Right atrium auricular region (tissue), 2 donors: ENCODE data around the gene TSPO. TPM values are rescaled to one million over a fixed set of nuclear protein-coding genes. Genes with fewer than 3 reads are reported as not detected.

ENCODE experiments used
- DNase-seq: peaks from one replicate; pipeline ENCODE4 v3.0.0-alpha.2; 2019; ENCODE audit warnings: low spot score
- H3K27ac ChIP-seq, 2 donors: fragments of 200-600 bp; sonication (generic); 1 replicate in 1 of 2; 2 replicates in 1 of 2; pipeline ENCODE4 v1.5.1; 2016 to 2019
- H3K27me3 ChIP-seq, 2 donors: fragments of 200-600 bp; sonication (generic); one replicate each; pipeline versions ENCODE4 v1.5.1 to v1.6.0; 2017 to 2019
- H3K36me3 ChIP-seq: fragments of 200-600 bp; sonication (generic); one replicate; pipeline ENCODE4 v1.5.1; 2016
- H3K4me1 ChIP-seq, 2 donors: fragments of 200-600 bp; sonication (generic); one replicate each; pipeline versions ENCODE4 v1.5.1 to v1.6.0; 2017 to 2019
- H3K4me3 ChIP-seq, 2 donors: fragments of 200-600 bp; sonication (generic); 1 replicate in 1 of 2; 2 replicates in 1 of 2; pipeline ENCODE4 v1.5.1; 2017 to 2019; ENCODE audit warnings: mild to moderate bottlenecking in 1 of 2, moderate library complexity in 1 of 2
- H3K9me3 ChIP-seq, 2 donors: fragments of 200-600 bp; sonication (generic); one replicate each; pipeline ENCODE4 v1.5.1; 2019
- CTCF ChIP-seq, 2 donors: fragments of 200-600 bp; sonication (generic); IDR thresholded peaks; one replicate each; pipeline ENCODE4 v1.5.1; 2019; ENCODE audit warnings: antibody characterized with exemption in 2 of 2
- total RNA-seq, 2 donors: library from RNA; depleted of rRNA; stranded (reverse); fragments of >200 nt; gene quantifications; one replicate each; pipeline ENCODE4 v1.1.0, GENCODE V29; 2016

TSPO gene
- total RNA-seq, 2 donors from 2014 or later, result 182 to 241 TPM

GRCh38 chr22:43185860-43186261 lies 34.5 kb downstream of the TSPO start:
- no peak for DNase-seq

GRCh38 chr22:43186272-43187170 lies 35.2 kb downstream of the TSPO start, which contains the start of gene TTLL12:
TSS of gene TTLL12 (minus strand) at chr22:43187134. CDS start at chr22:43187069, 65 bp downstream.
- Histone ChIP-seq H3K4me1 (peaks cover 0 to 19% of the 10 kb centered on the region in 2 donors), H3K9me3 (no peaks in the 10 kb centered on the region), H3K4me3 (peak within 1 kb of the TSS; percentile 61 to 77), H3K27ac (peak within 1 kb of the TSS; percentile 87 to 90), H3K36me3 (no peaks in the 10 kb centered on the region), H3K27me3 (no peaks in the 10 kb centered on the region)
- no peak for DNase-seq
- peak in 1 of 2 donors; percentile 34 for TF ChIP-seq CTCF (IDR thresholded peaks at IDR 0.05)

More at GRCh38 chr22:43185860-43186261, 34.5 kb downstream of the TSPO start:
- no peak overlapping the region for H3K27ac ChIP-seq
- H3K4me3 ChIP-seq, result peak overlapping the region; percentile 61 to 77
- no peak for TF ChIP-seq CTCF (IDR thresholded peaks at IDR 0.05)
- no peaks in the 10 kb centered on the region for H3K9me3 ChIP-seq
- H3K36me3 ChIP-seq, result no peaks in the 10 kb centered on the region
- no peaks in the 10 kb centered on the region for H3K27me3 ChIP-seq
- peaks cover 0 to 19% of the 10 kb centered on the region in 2 donors for H3K4me1 ChIP-seq

- Histone ChIP-seq H3K27me3 (no peaks in the 10 kb centered on the region), H3K4me1 (peaks cover 0 to 19% of the 10 kb centered on the region in 2 donors), H3K4me3 (peak overlapping the region; percentile 42 to 77), H3K27ac (peak overlapping the region; percentile 87 to 90), H3K9me3 (no peaks in the 10 kb centered on the region), H3K36me3 (no peaks in the 10 kb centered on the region)
- TF ChIP-seq CTCF (IDR thresholded peaks at IDR 0.05), result peak; percentile 72 to 87
- peak; percentile 95 for DNase-seq
Observed at GRCh38 chr22:43187171-43188099, 36.1 kb downstream of the TSPO start.

- no peak for TF ChIP-seq CTCF (IDR thresholded peaks at IDR 0.05)
- Histone ChIP-seq H3K9me3 (no peaks in the 10 kb centered on the region), H3K27me3 (no peaks in the 10 kb centered on the region), H3K4me3 (no peak overlapping the region), H3K36me3 (no peaks in the 10 kb centered on the region), H3K4me1 (peaks cover 0 to 19% of the 10 kb centered on the region in 2 donors), H3K27ac (no peak overlapping the region)
- no peak for DNase-seq
Observed at GRCh38 chr22:43188829-43189545, 37.6 kb downstream of the TSPO start.

- no peak for DNase-seq
- no peak overlapping the region for H3K27ac ChIP-seq
- H3K4me1 ChIP-seq, result peaks cover 0 to 5% of the 10 kb centered on the region in 2 donors
- H3K9me3 ChIP-seq, result no peaks in the 10 kb centered on the region
- no peaks in the 10 kb centered on the region for H3K27me3 ChIP-seq
- TF ChIP-seq CTCF (IDR thresholded peaks at IDR 0.05), result no peak
- H3K4me3 ChIP-seq, result no peak overlapping the region
- H3K36me3 ChIP-seq, result no peaks in the 10 kb centered on the region
Observed at GRCh38 chr22:43191831-43192230, 40.5 kb downstream of the TSPO start.
